GM21576 (cell line): ENCODE data around the gene AMPD2.
A peak's percentile ranks its signal among the peaks of the same experiment; 100 is the strongest.
"Not testable (repeated sequence)": the region's sequence is repeated elsewhere in the genome, so short reads cannot be mapped to it uniquely, and the experiment has no call there.

Experiments
- ATAC-seq: cut with Tn5 transposase; IDR thresholded peaks from one replicate; pipeline ENCODE4 v1.9.1; 2021; ENCODE audit warnings: mild to moderate bottlenecking, moderate library complexity; ENCODE audit not compliant: unreplicated experiment

Gene AMPD2

DNA sequence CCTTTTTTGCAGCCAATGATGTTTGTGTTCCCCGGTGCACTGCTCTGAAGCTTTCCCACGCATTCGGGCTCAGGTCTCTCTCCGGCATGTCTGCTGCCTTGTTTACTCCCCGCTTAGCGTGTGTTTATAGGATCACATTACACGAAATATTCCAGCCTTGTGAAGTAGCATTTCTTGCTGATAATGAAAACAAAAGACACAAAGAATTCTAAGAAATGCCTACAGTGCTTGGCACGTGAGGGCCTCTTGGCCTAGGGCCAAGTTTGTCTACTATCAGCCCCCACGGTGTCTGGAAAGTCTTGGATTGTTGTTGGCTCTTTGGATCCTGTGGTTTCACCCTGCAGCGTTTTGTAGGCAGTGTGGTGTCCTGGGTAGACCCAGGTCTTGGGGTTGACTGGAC, 25.0 kb downstream of the AMPD2 start:
- ATAC-seq = no peak

DNA sequence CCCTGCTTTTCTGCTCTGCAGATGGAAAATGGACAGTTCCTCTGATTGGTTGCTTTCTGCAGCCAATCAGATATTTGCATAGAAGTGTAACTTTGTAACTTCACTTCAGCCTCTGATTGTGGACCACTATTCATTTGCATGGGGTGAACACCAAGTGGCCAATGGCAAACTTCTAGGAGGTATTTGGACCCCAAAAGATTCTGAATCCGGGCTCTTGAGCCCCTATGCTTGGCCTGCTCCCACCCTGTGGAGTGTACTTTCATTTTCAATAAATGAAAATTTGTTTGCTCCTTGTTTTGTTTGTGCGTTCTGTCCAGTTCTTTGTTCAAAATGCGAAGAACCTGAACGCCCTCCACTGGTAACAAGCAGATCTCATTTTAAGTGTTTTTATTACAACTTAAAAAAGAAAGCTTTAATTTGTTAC, 29.9 kb downstream of the AMPD2 start:
- no peak for ATAC-seq

GRCh38 chr1:109650609-109651008, 31.0 kb downstream of the AMPD2 start:
- ATAC-seq = no peak

DNA sequence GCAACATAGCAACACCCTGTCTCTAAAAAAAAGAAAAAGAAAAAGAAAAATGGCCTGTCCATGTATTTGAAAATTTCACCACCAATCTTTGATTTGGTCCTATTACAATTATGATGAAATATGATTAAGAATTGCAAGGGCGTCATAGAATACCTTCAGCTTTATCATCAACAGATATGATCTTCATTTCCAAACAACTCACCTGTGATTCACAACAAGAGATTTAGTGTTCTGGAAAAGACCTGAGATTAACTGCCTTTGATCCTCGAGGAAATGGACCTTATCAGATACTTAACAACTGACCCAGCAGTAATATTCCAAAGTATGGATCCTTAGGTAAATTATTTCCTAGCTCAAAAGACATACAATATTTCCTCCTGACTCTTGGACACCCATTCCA, 32.8 kb downstream of the AMPD2 start:
- ATAC-seq = no peak

DNA sequence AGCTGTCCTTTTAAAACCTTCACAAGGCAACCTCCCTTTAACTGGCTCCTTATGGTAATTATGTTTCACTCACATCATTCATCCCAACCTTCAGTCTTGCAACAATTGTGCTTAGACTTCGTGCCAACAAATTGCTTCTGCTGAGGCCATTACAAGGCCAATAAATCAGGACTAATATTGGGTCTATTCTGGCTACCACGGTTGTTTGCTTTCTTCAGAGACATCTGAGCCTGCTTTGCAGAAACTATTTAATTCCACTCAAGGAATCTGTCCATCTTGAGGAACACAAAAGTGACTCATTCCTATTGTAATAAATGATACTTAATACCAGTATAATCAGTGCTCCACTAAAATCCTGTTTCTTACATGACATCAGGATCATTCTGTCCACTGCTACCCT, 33.7 kb downstream of the AMPD2 start:
- no peak for ATAC-seq

GRCh38 chr1:109654519-109654918, 34.9 kb downstream of the AMPD2 start:
- no peak for ATAC-seq

- peak; percentile 84 for ATAC-seq
Observed at GRCh38 chr1:109655615-109656519, 36.2 kb downstream of the AMPD2 start, which contains the start of gene GSTM4. Gene GSTM4 (plus strand): TSS chr1:109656099. CDS start chr1:109656390, 291 bp downstream.

GRCh38 chr1:109657395-109657794, 37.8 kb downstream of the AMPD2 start:
- ATAC-seq = no peak

DNA sequence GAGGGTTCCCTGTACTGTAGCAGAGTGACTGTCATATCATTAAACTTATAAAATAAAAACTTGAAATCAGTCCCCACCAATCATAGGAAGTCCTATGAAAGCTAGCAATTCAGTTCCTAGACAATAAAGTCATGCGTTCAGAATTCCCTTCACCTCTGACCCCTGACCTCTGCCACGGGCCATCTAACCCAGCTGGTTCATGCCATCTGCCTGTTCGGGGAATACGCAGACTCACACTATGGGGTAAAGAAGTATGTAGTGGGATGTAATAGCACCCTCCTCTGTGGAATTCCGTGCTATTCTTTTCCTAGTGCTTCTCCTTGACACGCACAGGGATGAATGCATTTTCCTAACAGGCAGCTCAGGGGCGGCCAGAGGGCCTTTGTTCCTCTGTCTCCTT, 38.3 kb downstream of the AMPD2 start:
- ATAC-seq = no peak

DNA sequence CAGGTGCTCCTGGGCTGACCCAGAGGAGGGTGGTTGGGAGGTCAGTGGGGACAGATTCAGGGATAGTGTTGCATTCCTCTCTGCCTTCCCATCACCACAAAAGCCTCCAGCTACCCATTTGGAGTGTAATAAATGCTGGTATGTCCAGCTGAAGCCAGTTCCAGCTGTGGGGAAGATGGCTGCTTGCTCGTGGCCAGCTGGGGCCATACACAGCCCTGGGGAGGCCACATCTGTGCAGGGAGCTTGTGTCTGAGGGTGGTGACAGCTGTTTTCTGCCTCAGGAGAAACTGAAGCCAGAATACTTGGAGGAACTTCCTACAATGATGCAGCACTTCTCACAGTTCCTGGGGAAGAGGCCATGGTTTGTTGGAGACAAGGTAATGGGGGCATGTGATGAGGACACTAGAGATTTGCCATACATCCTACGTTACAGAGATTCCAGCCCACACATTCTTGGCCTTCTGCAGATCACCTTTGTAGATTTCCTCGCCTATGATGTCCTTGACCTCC, 39.0 kb downstream of the AMPD2 start:
- ATAC-seq = no peak

DNA sequence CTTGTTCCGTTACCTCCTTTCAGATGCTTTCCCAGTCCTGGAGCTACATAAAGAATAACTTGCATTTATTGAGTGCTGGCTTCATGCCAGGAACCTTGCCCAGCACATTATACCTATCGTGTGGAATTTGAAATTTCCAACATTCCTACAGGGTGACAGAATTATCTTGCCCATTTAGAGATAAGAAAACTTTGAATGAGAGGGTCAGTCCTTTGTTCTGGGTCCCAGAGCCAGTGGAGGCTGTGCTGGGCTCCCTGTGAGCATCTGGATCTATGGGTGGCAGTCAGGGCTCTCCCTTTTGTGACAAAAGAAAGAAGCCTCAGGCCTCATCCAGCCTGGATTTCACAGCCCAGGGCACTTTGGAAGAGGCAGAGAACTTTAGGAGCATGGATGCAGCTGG, 39.5 kb downstream of the AMPD2 start:
- ATAC-seq = no peak

- no peak for ATAC-seq
Observed at GRCh38 chr1:109659997-109660690, 40.5 kb downstream of the AMPD2 start.

DNA sequence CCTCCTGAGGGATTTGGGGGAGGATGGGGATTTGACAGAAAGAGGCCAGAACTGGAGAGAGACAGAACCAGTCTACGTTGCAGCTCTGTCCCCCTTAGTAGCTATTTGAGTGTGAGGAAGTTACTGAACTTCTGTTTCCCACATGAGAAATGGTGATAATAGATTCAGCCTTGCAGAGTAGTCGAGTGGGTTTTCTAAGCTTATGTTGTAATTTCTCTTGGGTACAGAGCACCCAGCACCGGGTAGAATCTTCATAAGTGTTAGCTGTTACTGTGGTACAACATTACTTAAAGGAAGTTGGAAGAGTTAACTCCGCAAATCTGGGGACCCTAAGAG, 41.0 kb downstream of the AMPD2 start:
- not testable (repeated sequence) for ATAC-seq

GRCh38 chr1:109661391-109661790, 41.8 kb downstream of the AMPD2 start:
- ATAC-seq = no peak

DNA sequence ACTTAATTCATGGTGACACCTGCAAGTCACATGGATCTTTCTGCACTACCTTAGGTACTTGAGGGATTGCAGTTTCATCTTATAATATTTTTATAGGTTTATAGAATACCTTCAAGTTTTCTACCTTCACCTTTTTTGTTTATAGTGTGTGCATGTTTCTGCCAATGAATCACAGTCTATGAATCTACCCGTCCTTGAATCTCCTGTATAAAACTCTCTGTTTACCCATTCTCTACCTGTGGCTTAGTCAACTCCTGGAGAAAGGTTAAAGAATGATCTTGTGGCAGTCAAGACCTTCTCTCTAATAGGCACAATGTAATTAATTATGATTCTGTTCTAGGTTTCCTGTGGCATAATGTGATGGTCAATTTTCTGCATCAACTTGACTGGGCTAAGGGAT, 45.0 kb downstream of the AMPD2 start:
- no peak for ATAC-seq

DNA sequence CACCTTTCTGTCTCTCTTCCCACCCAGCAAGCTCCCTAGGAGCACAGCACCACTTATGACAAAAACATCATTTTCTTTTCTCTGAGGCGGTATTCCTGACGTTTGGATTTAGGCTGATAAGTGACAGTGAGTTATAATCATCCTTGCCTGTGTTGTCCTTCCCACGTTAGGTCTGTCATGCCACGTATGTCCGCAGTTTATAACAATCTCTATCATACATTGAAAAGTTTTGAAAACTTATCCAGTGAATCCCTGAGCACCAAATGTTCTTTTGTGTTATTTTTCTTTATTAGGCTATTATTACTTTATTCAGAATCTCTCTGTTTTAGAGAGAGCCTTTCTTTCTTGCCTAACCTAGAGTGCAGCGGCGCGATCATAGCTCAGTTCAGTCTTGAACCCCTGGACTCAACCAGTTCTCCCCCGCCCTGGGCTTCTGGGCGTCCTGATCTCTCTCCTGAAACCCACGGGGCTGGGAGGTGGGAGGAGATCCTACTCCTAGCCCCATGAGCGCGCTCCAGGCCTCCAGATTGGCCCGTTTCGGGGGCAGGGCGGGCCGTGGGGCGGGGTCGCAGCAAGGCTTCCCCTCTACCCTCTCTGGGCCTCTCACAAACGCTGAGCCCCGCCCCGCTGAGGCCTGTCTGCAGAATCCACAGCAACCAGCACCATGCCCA, 48.0 kb downstream of the AMPD2 start, which contains the start of gene GSTM2:
Gene GSTM2 (plus strand): TSS at position 606 of the 671 bp plus-strand sequence. CDS start 59 bp downstream, at position 665.
- peak; percentile 87 for ATAC-seq

DNA sequence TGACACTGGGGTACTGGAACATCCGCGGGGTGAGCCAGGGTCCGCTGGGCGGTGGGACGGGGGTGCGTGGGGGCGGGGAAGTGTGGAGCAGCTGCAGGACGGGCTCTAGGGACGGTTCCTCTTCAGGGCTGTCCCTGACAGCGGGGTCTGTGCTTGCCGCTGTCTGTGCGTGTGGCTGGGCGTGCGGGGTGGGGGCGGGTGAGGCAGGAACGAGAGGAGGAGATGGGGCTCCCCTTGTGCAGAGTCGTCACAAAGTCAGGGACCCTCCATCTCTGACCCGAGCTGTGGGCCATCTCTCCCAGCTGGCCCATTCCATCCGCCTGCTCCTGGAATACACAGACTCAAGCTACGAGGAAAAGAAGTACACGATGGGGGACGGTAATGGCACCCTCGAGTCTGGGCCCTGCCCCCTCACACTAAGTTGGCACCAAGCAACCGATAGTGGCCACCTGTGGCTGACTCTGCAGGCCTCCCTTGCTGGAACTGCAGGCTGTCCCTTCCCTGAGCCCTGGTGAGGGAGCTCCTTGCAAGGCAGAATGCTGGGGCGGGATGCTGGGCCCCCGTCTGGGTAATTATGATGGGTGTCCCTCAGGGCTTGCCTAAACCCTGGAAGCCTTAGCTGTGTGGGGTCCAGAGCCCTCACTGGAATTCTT, 48.6 kb downstream of the AMPD2 start:
- no peak for ATAC-seq

GRCh38 chr1:109669246-109669948, 49.8 kb downstream of the AMPD2 start:
- ATAC-seq = no peak

DNA sequence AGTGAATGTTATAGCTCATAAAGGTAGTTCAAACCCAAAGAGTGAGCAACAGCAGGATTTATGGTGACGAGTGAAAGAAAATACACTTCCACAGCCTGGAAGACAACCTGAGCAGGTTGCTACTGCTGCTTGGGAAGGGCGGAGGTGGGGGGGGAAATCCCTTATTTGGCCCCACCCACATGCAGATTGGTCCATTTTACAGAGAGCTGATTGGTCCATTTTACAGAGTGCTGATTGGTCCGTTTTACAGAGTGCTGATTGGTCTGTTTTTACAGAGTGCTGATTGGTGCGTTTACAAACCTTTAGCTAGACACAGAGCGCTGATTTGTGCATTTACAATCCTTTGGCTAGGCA, 50.3 kb downstream of the AMPD2 start:
- not testable (repeated sequence) for ATAC-seq

DNA sequence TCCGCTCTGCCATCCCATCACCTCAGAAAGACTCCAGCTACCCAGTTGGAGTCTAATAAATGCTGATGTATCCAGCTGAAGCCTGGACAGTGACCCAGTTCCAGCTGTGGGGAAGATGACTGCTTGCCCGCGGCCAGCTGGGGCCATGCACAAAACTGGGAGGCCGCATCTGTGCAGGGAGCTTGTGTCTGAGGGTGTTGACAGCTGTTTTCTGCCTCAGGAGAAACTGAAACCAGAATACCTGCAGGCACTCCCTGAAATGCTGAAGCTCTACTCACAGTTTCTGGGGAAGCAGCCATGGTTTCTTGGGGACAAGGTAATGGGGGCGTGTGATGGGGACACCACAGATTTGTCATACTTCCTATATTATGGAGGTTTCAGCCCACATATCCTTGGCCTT, 51.4 kb downstream of the AMPD2 start:
- ATAC-seq = no peak
